A673 (cell line): ENCODE results near the gene STRBP. TPM values are rescaled to one million over a fixed set of nuclear protein-coding genes. Genes with fewer than 3 reads are reported as not detected.

Experiments used
- BruUV-seq: library from RNA; stranded (reverse); fragments of 400-500 nt; replicated peaks from 2 replicates; lab custom pipeline; 2021; lab: Mats Ljungman, UMichigan
- CTCF ChIA-PET: fragments of 300-600 bp; sonication (Branson Sonifier 250); formaldehyde crosslinking; loops from one replicate; lab custom pipeline; 2022; ENCODE audit warnings: antibody characterized with exemption; lab: Charles Lee
- POLR2A ChIA-PET: fragments of 300-600 bp; sonication (Branson Sonifier 250); formaldehyde crosslinking; loops from one replicate; lab custom pipeline; 2022; ENCODE audit warnings: antibody characterized with exemption; ENCODE audit not compliant: low non-redundant PET; lab: Charles Lee
- DNase-seq: peaks from one replicate; pipeline ENCODE4 v3.0.0-alpha.2; 2015; ENCODE audit warnings: low spot score
- H3K27ac ChIP-seq: fragments of 200-600 bp; sonication (generic); 2 replicates; pipeline ENCODE4 v1.5.1; 2016; ENCODE audit warnings: mixed run types, low read depth, mild to moderate bottlenecking, mixed read lengths, antibody characterized with exemption, low read length; ENCODE audit not compliant: poor library complexity, severe bottlenecking
- H3K27me3 ChIP-seq: fragments of 200-600 bp; sonication (generic); replicated peaks from 2 replicates; pipeline ENCODE4 v1.6.1; 2017; ENCODE audit warnings: mixed run types, low read depth, mild to moderate bottlenecking, mixed read lengths, antibody characterized with exemption, low read length; ENCODE audit not compliant: insufficient read depth, poor library complexity
- H3K36me3 ChIP-seq: fragments of 200-600 bp; sonication (generic); 2 replicates; pipeline ENCODE4 v1.6.1; 2016; ENCODE audit warnings: mixed run types, mild to moderate bottlenecking, mixed read lengths, antibody characterized with exemption, low read length; ENCODE audit not compliant: insufficient read depth, poor library complexity, severe bottlenecking
- H3K4me1 ChIP-seq: fragments of 200-600 bp; sonication (generic); 2 replicates; pipeline ENCODE4 v1.6.1; 2017; ENCODE audit warnings: mixed run types, mild to moderate bottlenecking, mixed read lengths, antibody characterized with exemption, low read length; ENCODE audit not compliant: insufficient read depth, poor library complexity, severe bottlenecking
- H3K4me3 ChIP-seq: fragments of 200-600 bp; sonication (generic); 2 replicates; pipeline ENCODE4 v1.5.1; 2016; ENCODE audit warnings: low read depth, mixed run types, mild to moderate bottlenecking, mixed read lengths, low read length; ENCODE audit not compliant: poor library complexity, severe bottlenecking
- H3K9me3 ChIP-seq: fragments of 200-600 bp; sonication (generic); 2 replicates; pipeline ENCODE4 v1.6.1; 2016; ENCODE audit warnings: mixed run types, low read depth, mild to moderate bottlenecking, mixed read lengths, antibody characterized with exemption, low read length; ENCODE audit not compliant: poor library complexity, severe bottlenecking
- EZH2 ChIP-seq: fragments of 200-600 bp; sonication (generic); IDR thresholded peaks from 2 replicates; pipeline ENCODE4 v1.6.1; 2017; ENCODE audit warnings: borderline replicate concordance, low read depth, mild to moderate bottlenecking, mixed read lengths, antibody characterized with exemption, low read length; ENCODE audit not compliant: poor library complexity, severe bottlenecking
- intact Hi-C: fragments of 100-400 bp; cut with micrococcal nuclease; formaldehyde crosslinking; loops from one replicate; pipeline ENCODE4 v1.10.0; 2022; ENCODE audit not compliant: unreplicated experiment
- total RNA-seq: library from RNA; stranded (reverse); gene quantifications from 2 replicates; pipeline ENCODE4 v1.2.3, GENCODE V29; 2021
- TF ChIP-seq, protein P1 (sequence below): fragments of 300-800, 200-600 bp; sonication (generic); conservative IDR thresholded peaks from 2 replicates; pipeline ENCODE4 v1.5.1; 2017; ENCODE audit warnings: low read depth, mild to moderate bottlenecking, antibody characterized with exemption, low read length, moderate library complexity, mixed read lengths

Gene STRBP
- total RNA-seq, 1 experiment from 2014 or later: 79.4 TPM

GRCh38 chr9:123284656-123285055 is 16.3 kb upstream of the STRBP start:
- H3K9me3 ChIP-seq: no peaks in the 10 kb centered on the region
- H3K27me3 ChIP-seq: no peaks in the 10 kb centered on the region
- H3K4me3 ChIP-seq: no peak overlapping the region
- intact Hi-C loops: no loop called here
- no TSS peak for BruUV-seq
- no peak overlapping the region for H3K27ac ChIP-seq
- TF ChIP-seq EZH2: no peak
- TF ChIP-seq, protein P1, sequence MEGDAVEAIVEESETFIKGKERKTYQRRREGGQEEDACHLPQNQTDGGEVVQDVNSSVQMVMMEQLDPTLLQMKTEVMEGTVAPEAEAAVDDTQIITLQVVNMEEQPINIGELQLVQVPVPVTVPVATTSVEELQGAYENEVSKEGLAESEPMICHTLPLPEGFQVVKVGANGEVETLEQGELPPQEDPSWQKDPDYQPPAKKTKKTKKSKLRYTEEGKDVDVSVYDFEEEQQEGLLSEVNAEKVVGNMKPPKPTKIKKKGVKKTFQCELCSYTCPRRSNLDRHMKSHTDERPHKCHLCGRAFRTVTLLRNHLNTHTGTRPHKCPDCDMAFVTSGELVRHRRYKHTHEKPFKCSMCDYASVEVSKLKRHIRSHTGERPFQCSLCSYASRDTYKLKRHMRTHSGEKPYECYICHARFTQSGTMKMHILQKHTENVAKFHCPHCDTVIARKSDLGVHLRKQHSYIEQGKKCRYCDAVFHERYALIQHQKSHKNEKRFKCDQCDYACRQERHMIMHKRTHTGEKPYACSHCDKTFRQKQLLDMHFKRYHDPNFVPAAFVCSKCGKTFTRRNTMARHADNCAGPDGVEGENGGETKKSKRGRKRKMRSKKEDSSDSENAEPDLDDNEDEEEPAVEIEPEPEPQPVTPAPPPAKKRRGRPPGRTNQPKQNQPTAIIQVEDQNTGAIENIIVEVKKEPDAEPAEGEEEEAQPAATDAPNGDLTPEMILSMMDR: no peak
- DNase-seq: no peak
- peaks cover 14% of the 10 kb centered on the region for H3K4me1 ChIP-seq
- ChIA-PET CTCF (no interaction called here), POLR2A (no interaction called here)
- no peaks in the 10 kb centered on the region for H3K36me3 ChIP-seq

DNA sequence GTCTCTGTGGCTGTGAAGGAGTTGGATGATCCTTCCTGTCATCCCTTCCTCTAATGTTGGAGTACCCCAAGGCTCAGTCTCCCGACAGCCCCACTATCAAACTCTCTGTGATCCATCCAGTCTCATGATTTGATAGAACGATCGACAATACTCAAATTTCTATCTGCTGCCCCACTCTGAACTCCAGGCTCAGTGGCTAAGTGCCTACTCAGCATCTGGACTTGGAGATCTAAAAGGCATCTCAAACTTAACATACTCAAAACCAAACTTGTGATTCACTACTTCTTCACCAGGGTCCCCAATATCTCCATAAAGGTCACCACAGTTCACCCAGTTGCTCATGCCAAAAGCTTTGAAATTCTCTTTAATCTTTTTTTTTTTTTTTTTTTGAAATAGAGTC is 15.1 kb upstream of the STRBP start:
- intact Hi-C loops: no loop called here
- ChIA-PET POLR2A (no interaction called here), CTCF (no interaction called here)
- DNase-seq: no peak
- BruUV-seq: no TSS peak
- Histone ChIP-seq H3K4me1 (peaks cover 14% of the 10 kb centered on the region), H3K27ac (no peak overlapping the region), H3K4me3 (no peak overlapping the region), H3K27me3 (no peaks in the 10 kb centered on the region), H3K9me3 (no peaks in the 10 kb centered on the region), H3K36me3 (no peaks in the 10 kb centered on the region)
- no peak for TF ChIP-seq EZH2
- TF ChIP-seq, protein P1: no peak

GRCh38 chr9:123283048-123283408 is 14.6 kb upstream of the STRBP start:
- Histone ChIP-seq H3K4me1 (peaks cover 14% of the 10 kb centered on the region), H3K27ac (no peak overlapping the region), H3K4me3 (no peak overlapping the region), H3K36me3 (no peaks in the 10 kb centered on the region), H3K27me3 (no peaks in the 10 kb centered on the region), H3K9me3 (no peaks in the 10 kb centered on the region)
- CTCF ChIA-PET: no interaction called here
- no peak for DNase-seq
- POLR2A ChIA-PET: no interaction called here
- no TSS peak for BruUV-seq
- intact Hi-C loops: no loop called here
- TF ChIP-seq EZH2: no peak
- TF ChIP-seq, protein P1: no peak
